NOMO-1 treated with DMSO at 0.1 percent for 48 hours (cell line): ENCODE data around the gene UBL4A.
A peak's percentile ranks its signal among the peaks of the same experiment; 100 is the strongest.
"Not testable (repeated sequence)": the region's sequence is repeated elsewhere in the genome, so short reads cannot be mapped to it uniquely, and the experiment has no call there.

Experiments
- DNase-seq: peaks from one replicate; lab custom pipeline; 2025; ENCODE audit not compliant: unreplicated experiment; lab: John Stamatoyannopoulos, UW

UBL4A gene

DNA sequence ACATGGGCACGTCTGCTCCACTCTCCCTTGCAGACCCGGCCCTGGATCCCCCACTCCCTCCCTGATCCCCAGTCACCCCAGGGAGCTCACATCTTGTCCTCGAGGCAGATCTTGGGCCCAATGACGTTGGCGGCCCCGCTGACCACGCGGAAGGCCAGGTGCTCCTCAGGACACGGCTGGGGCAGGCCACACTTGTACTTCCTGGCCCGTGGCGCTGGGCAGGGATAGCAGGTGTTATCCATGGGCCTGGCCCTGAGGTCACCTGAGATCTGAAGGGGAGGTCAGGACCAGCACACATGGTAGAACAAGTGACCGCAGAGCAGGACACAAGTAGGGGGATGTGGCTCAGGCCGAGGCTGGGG, 21.9 kb upstream of the UBL4A start:
- DNase-seq = no peak

DNA sequence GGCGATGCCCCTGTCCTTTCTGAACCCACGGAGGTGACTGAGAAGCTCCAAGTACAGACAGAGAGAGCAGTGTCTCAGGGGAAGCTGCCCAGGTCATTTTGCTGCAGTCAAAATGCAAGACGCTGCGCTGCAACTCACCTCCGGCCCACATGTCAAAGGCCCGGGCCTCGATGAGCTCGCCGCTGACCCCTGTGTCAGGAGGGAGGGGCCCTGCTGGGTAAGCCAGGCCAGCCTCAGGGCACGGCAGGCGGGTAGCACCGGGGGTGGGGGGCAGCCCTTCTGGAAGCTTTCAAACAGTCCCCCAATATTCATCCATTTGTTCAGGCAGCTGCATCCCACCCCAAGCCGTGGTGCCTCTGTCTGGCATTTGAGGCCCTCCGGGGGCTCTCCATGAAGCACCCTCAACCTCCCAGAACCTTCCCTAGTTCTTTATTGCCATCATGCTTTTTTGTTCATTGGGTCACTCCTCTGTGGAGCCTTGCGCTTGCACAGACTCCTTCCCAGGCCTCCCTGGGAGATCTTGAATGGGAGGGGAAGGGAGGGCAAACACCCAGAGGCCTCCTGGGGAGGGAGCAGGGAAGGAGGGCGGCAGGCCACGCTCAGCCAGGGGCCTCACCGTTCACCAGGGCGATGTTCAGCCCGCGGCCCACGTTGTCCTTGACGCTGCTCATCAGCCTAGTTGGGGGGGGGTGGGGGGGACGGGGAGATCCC, 21.4 kb upstream of the UBL4A start:
- no peak for DNase-seq

DNA sequence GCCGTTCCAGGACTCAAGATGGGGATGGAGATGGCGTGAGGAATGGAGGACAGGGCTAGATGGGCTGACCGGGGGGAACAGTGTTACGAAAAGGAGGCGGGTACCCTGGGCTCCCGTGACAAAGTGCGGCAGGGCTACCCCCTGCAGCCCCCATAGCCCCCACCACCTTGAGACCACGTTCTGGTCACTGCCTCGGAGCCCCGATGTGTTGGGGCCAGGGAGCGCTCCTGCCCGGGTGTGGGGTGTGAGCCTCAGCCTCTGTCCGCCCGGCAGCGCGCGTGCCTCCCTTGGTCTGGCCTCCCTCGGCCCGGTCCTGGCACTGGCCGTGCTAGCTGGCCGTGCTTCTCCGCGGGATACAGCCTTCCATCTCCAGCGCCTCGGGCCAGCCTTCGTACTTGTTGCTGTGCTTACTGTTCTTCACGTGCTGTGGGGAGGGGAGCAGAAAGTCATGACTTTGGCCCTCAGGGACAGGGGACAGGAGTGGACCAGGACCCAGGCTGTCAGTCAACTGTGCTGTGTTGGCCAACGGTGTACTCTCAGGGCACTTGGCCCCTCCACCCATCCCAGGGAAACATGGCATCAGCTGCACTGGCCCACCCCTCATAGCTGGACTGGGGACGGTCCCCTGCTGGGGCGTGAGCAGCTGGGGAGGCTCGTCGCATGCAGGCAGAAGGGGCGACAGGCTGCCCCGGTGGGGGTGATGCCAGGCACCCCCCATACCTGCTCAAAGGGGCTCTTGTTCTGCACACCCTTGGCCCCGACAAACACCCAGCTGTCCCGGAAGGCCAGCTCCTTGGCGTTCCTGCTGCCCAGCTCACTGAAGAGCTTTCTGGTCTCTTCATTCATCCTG, 20.3 kb upstream of the UBL4A start:
- no peak for DNase-seq

DNA sequence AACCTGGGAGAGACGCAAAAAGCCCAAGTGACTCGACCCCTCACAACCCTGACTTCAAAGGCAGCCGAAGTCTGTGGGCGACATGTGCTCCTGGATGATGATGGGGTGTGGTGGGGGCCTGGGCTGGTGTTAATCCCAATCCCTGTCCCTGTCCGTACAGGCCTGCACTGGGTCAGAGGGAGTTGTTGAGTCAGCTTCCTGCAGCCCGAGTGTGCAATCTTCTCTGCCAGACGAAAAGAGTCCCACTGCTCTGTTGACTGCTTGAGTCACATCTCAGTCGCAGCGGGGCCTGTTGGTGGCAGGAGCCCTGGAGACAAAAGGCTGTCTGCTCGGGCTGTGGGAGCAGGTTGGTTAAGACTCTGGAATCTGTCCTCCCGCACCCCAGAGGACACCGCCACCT, 19.3 kb upstream of the UBL4A start:
- DNase-seq = no peak

DNA sequence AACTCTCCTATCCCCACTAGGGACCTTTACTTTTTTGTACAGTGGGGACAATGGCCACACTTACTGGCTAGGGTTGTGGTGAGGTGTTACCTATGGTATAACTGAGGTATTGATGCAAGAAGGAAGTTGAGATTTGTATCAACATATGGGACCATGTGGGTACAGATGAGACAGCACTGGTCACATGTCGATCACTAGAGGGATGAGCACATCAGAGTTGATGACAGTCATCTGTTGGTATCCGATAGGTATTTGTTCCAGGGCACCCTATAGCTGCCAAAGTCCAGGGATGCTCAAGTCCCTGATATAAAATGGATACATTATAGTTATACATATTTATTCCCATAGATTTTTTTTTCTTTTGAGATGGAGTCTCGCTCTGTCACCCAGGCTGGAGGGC, 16.6 kb upstream of the UBL4A start:
- no peak for DNase-seq

DNA sequence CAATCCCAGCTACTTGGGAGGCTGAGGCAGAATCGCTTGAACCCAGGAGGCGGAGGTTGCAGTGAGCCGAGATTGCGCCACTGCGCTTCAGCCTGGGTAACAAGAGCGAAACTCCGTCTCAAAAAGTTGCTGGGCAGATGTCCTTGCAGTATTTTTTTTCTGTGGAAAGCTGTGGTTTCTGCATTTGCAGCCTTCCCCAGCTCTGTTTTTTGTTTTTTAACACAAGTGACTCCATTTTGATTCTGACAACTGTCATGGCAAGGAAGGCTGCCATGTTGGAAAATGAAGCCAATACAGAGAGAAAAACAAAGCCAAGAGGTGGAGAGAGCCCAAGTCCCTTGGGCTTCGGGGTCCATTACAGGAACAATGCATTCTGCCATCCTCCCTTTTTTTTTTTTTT, 15.7 kb upstream of the UBL4A start:
- no peak for DNase-seq

DNA sequence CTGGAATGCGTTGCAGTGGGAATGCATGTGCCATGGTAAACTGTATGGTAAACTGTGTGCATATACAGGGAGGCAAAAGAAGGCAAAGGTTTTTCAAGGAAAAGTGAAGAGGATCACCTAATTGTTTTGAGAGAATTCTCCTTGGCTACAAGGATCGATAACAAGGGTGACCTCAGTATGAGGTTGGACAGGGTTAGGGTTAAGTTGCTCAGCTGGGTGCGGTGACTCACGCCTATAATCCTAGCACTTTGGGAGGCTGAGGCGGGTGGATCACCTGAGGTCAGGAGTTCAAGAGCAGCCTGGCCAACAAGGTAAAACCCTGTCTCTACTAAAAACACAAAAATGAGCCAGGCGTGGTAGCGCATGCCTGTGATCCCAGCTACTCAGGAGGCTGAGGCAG, 15.0 kb upstream of the UBL4A start:
- not testable (repeated sequence) for DNase-seq

DNA sequence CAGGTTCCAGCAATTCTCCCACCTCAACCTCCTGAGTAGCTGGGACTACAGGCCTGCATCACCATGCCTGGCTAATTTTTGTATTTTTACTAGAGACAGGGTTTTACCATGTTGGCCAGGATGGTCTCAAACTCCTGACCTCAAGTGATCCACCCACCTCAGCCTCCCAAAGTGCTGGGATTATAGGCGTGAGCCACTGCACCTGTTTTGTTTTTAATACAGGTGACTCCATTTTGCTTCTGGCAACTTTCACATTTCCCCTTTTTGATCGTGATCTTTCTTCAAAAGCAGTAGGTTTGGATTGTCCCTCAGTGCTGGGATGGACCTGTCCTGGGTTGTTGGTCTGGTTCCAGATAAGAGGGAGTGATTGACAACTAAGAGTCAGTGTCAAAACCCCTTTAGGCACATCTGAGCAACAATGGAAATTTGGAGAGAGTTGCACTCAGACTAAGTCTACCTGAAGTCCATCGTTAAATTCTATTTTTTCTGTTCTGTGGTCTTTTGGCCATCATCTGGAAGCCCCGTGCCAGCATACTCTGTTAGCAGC, 10.2 kb upstream of the UBL4A start:
- DNase-seq = not testable (repeated sequence)

DNA sequence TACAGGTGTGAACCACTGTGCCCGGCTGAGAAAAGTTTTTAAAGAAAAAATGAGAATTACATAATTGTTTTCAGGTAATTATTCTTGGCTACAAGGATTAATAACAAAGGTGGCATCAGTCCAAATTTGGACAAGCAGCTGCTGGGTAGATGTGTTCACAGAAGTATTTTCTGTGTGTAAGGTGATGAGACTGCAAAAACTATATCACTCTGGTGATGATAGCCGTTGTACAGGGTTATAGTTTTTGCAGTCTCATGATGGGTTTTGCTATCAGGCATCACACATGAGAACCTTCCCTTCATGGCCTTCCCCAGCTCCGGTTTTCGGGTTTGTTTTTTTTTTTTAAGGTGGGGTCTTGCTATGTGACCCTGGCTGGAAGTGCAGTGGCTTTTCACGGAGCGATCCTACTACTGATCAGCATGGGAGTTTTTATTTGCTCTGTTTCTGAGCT, 9.1 kb upstream of the UBL4A start:
- no peak for DNase-seq

DNA sequence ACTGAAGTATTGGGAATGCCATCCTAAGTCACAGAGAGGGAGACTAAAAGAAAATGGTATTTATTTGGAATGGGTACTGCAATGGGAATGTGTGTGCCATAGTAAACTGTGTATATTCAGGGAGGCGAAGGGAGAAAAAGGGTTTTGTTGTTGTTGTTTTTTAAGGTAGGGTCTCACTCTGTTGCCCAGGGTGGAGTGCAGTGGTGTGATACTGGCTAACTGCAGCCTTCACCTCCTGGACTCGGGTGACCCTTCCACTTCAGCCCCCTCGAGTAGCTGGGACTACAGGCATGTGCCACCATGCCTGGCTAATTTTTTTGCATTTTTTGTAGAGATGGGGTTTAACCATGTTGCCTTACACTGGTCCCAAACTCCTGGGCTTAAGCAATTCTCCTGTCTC, 8.3 kb upstream of the UBL4A start:
- no peak for DNase-seq

DNA sequence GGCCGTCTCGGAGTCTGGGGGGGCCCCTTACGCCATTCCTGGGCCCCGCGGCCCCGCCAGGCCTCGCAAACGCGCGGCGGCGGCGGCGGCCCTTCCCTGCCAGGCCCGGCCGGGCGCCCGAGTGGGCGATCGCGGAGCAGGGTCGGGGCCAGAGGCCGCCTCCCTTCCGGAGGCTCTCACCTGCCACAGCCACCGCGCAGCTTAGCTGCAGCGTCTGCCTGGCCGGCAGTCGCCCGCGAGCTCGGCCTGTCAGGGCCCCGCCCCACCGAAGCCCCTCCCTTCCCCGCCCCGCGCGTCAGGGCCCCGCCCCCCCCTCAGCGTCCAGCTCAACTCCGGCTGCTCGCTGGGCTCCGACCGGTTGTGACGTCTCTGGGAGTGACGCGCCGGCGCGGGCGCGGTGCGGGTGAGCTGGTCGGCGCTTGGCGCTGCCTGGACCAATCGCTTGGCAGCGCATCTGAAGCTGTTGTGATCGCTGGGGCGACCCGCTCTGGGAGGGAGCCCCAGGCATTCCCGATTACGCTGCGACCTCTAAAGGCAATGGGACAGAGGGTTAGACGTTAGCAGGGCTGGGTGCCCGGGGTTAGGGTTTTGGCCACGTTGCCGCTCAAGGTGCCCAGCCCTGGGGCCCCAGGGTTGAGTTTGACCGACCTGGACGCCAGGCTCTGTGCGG, 4.1 kb upstream of the UBL4A start, which contains the start of gene SLC10A3:
SLC10A3 (minus strand) TSS at position 216 of the 670 bp plus-strand sequence. CDS start 1,689 bp downstream, outside the sequence.
- DNase-seq = peak; percentile 77

DNA sequence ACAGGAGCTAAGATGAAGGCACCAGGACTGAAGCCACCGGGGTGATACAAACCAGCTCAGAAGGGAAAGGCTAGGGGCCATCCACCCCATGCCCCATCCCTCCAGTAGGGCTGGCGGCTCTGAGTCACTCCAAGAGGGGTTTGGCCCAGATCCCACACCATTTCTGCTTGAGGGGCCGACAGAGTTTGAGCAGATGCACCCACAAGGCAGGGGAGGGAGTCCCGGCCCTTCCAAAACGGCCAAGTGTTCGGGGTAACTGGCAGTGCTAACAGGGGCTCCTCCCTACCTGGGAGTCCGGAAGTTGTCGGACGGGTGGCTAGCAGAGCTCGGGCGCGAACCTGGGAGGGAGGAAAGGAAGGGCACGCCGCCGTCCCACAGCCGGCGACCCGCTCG, 3.6 kb upstream of the UBL4A start:
- DNase-seq = no peak

DNA sequence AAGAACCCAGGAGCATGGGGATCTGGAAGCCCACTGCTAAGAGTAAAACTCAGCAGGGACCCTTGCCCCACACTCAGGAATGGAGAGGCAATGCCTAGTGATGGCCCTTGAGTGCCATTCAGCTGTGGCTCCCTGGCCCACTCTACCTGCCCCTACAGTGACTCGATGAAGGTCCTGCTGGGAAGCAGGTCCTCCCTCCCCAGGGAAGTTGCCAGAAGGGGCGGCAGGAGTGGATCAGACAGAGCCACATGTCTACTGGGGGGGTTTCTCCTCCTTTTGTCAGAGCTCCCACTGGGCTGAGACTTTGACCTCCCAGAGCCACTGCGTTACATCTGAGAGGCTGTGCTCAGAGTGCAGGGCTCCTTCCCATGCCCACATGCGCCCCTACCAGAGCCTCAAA, 2.8 kb upstream of the UBL4A start:
- no peak for DNase-seq

DNA sequence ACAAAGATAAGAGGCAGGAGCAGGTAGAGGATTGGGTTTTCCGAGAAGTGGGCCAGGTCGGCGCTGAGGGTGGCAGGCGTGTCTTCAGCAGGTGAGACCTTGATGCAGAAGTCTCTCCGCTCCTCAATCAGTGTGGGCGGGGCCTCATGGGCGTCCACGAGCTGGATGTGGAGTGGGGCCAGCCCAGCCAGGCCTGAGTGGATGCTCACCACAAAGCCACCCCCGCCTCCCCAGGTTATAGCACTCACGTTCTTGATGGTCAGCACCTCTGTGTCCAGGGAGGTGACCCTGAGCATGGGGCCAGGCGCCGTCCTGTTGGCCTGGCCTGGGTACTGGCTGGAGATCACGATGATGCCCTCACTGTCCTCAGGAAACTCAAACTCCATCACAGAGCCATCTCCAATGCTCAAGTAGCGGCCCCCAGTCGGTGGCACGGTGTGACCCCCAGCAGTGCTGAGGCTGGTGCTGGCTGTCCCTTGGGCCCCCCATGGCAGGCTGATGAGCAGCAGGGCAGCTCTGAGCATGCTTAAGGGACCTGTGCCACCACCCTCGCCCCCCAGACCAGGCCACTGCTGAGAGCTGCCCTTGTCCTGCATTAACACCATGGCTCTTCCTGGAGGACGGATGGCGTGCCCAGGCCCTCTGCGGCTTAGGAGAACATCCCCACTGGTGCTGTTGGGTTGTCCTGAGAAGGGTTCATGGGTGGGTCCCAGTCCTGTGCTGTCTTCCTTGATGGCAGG, 2.1 kb upstream of the UBL4A start:
- no peak for DNase-seq

DNA sequence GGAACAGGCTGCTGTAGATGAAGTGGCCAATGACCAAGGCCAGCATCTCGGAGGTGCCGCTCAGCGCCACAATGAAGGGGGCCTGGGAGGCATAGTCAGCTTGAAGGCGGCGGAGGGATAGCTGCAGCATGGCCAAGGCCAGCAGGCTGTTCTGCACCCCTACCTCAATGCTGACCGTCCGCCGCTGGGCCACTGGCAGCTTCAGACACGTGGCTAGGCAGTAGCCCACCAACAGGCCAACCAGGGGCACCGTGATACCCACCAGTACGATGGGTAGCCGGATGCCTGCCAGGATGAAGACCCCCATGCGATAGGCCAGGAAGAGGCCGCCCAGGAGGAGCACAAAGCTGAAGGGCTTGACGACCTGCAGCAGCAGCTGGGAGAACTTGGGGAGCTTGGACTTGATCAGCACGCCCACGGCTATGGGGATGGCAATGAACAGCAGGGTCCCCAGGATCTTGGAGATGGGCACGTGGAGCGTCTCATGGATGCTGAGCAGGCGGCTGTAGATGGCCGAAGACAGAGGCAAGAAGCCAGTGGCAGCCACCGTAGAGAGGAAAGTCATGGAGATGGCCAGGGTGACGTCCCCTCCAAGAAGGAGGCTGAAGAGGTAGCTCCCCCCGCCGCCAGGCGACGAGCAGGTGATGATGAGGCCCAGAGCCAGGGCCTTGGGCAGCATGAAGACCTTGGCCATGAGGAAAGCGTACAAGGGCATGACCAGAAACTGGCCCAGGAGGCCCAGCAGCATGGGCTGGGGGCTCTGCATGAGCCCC, 1.3 kb upstream of the UBL4A start:
- no peak for DNase-seq

DNA sequence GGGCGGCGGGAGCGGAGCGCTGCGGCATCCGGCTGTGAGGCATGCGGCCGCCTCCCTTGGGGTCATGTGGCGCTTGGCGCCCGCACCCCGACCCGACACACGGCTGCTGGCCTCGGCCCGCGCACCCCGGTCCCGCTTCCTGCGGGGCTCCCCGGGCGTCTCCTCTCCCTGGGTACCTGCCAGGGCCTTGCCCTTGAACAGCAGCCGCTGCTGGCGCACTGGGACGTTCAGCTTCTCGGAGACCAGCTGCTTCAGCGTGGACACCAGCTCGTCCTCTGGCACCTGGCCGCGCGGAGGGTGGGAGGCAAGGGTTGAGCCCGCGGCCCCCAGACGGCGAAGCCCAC, 391 bp downstream of the UBL4A start:
- DNase-seq = no peak

DNA sequence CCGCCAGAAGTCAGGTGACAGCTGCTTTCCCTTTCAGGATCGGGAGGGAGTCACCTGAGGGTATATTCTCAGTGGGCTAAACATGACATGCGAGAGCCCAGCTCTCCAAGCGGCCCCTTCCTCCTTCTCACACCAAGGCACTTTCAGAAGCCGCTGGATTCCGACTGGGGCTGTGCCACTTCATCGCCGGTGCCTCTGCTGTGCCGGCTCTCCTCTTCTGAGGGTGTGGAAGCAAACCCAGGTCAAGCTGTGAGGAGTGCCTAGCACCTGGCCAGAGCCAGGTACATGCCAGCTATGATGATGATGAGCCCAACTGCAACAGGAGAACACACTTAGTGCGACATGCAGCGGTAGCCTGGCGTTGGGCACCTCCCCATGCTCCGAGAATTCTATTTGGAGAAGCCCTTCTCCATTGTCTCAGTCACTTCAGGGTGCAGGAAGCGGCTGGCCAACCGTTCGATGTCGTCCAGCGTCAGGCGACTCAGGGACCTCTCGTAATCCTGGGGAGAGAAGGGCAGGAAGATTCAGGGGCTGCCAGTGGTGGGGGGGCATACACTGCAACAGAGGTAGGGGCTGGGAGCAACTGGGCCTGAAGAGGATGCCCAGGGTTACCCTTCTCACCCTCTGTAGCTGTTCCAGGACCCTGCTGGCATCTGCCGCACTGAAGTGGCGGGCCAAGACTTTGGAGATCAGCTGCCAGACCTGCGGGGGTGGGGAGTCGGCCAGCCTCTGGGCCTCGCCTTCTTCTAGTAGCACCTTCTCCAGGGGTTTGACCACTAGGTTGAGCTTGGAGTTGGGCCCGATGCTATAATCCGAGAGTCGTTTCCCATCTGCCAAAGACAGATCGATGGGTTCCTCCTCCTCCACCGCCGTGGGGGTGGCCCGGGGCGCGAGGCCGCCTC, 1.0 kb downstream of the UBL4A start:
- DNase-seq = no peak

DNA sequence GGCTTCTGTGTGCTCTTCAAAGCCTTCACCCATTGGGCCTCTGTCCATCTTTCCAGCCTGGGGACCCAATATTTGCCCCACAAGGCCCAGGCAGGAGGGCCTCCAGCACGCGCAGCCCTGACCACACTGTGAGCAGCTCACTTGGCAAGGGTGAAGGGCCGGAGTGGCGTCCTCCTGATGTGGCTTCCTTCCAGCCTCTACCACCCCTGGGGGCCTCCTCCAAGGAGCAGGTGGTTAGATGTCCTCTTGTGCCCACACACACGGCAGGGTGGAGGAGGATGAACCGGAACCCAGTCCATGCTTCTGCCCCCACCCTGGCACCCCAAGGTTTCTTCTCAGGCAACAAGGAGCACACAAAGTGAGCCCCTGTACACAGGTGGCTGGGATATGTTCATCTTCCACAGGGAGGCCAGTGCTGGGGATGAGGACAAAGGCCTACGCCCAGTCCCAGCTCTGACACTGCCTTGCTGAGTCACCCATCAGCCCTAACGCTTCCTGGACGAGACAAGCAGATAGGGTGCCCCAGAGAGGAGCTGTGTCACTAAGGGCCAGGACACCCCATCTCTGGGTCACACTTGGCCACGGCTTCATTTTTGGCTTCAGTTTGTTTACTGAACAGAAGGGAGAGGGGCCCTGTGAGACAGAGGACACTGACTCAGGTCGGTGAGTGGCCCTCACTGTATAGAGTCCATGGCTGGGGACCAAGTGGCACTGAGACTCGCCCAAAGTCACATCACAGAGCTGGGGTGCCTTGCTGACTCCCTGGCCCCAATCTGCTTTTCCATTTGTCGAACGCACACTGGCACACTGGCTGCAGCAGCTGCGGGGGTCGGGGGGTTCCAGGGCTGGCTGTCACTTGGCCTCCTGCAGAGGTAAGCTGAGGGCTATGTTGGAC, 1.9 kb downstream of the UBL4A start:
- DNase-seq = no peak
